Transverse colon (tissue), 4 donors: Measurements from ENCODE around the gene RFFL. TPM values are rescaled to one million over a fixed set of nuclear protein-coding genes. Genes with fewer than 3 reads are reported as not detected.

ENCODE experiments used
- DNase-seq: peaks from one replicate; pipeline ENCODE4 v3.0.0-alpha.2; 2019
- H3K27ac ChIP-seq, 4 donors: fragments of 200-600 bp; sonication (generic); 2 replicates each; pipeline ENCODE4 v1.5.1; 2016 to 2018; ENCODE audit warnings: inconsistent platforms in 4 of 4
- H3K27me3 ChIP-seq: fragments of 200-600 bp; sonication (generic); 2 replicates; pipeline ENCODE4 v1.5.1; 2017; ENCODE audit warnings: inconsistent platforms
- H3K36me3 ChIP-seq, 4 donors: fragments of 200-600 bp; sonication (generic); 2 replicates each; pipeline ENCODE4 v1.5.1; 2017 to 2019; ENCODE audit warnings: inconsistent platforms in 4 of 4
- H3K4me1 ChIP-seq, 4 donors: fragments of 200-600 bp; sonication (generic); 2 replicates each; pipeline ENCODE4 v1.5.1; 2017 to 2020; ENCODE audit warnings: inconsistent platforms in 4 of 4
- H3K4me3 ChIP-seq, 4 donors: fragments of 200-600 bp; sonication (generic); 1 replicate in 1 of 4; 2 replicates in 3 of 4; pipeline versions ENCODE4 v1.5.1 to v1.6.1; 2017 to 2019; ENCODE audit warnings: inconsistent platforms in 4 of 4
- H3K9me3 ChIP-seq, 2 donors: fragments of 200-600 bp; sonication (generic); 2 replicates each; pipeline ENCODE4 v1.5.1; 2017 to 2019; ENCODE audit warnings: inconsistent platforms in 2 of 2
- EP300 ChIP-seq: sonication (generic); formaldehyde crosslinking; IDR thresholded peaks from one replicate; pipeline ENCODE4 v1.6.1; 2017; ENCODE audit warnings: antibody characterized with exemption, low read depth
- POLR2A ChIP-seq: fragments of 450-650 bp; IDR thresholded peaks from one replicate; pipeline ENCODE4 v1.6.1; 2016; ENCODE audit warnings: antibody characterized with exemption, mild to moderate bottlenecking, moderate library complexity
- POLR2AphosphoS5 ChIP-seq, 3 donors: sonication (generic); formaldehyde crosslinking; IDR thresholded peaks; one replicate each; pipeline ENCODE4 v1.6.1; 2016; ENCODE audit warnings: antibody characterized with exemption in 3 of 3
- WGBS, 2 donors: methylation state at CpG; one replicate each; pipeline ENCODE4 v1.1.5; 2018; ENCODE audit warnings: low coverage in 1 of 2; 5-methylcytosine and 5-hydroxymethylcytosine counted together
- in situ Hi-C, 4 donors: fragments of 200-750 bp; cut with MboI; loops; one replicate each; pipeline versions ENCODE4 v1.15.0 to v1.15.1; 2017; ENCODE audit warnings: low sequenced_read_pairs in 3 of 4, low pct_ligation_motif_present in 1 of 4, low pct_unique_long_range_greater_than_20kb in 1 of 4
- intact Hi-C: fragments of 100-400 bp; cut with DNase I; formaldehyde crosslinking; loops from one replicate; pipeline ENCODE4 v1.15.1; 2023; ENCODE audit warnings: low total_unique reads
- total RNA-seq, 4 donors: library from RNA; depleted of rRNA; stranded (reverse); fragments of >200 nt; gene quantifications; one replicate each; pipeline ENCODE4 v1.1.0, GENCODE V29; 2016
- TF ChIP-seq, protein P1 (sequence below), 5 experiments: fragments of 200-600 bp in 3 of 5; fragments of 450-650 bp in 2 of 5; sonication (generic) in 3 of 5; IDR thresholded peaks; 1 replicate in 2 of 5; 2 replicates in 3 of 5; pipeline ENCODE4 v1.5.1; 2016 to 2017; ENCODE audit warnings: antibody characterized with exemption in 5 of 5, inconsistent platforms in 3 of 5, mild to moderate bottlenecking in 2 of 5, moderate library complexity in 1 of 5

RFFL gene
- total RNA-seq, 4 donors from 2014 or later: 40.6 to 75.8 (median 50.7) TPM

DNA sequence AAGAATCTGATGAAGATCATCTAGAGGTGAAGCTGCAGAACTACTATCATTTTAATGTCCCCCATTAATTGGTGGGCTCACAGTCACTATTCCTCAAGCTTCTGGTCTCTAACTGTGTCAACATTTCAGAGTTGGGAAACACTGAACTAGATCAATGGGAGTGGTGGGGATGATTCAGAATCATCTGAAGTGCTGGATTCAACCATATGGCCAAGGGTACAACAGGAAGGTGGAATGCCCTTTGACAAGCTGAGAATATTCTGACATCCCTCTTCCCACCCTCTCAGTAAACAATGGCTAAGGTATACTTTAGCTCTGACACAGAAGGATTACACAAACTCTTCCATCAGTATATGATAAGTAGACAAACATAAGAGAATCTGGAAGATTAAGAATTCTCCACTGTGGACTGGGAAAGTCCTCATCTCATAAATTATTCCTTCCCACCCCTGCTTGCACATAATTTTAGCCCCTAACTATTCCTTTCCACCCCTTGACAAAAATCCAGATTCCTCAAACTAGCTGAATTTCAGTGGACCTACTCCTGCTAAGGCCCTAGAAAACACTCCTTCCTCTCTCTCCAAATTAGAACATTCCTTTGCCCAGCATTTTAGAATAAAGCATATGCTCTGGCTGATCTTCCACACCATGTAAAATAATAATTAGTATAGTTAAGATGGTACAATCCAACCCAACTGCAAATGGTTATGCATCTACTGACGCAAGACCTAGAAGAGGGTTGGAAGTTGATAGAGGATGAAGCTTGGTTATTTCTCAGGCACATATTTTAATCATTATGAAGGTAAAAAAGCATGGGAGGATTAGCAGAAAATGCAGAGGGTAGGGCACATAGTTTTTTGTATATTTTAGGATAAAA lies 16.3 kb upstream of the RFFL start:
- 88 to 94% methylated on average over 1 of the region's 1 CpG for WGBS, 2 donors
- Histone ChIP-seq H3K4me1 (peaks cover 15 to 89% (median 48%) of the 10 kb centered on the region in 4 donors), H3K9me3 (no peaks in the 10 kb centered on the region), H3K27ac (peak overlapping the region; percentile 39 to 65 (median 56)), H3K4me3 (no peak overlapping the region), H3K36me3 (no peaks in the 10 kb centered on the region), H3K27me3 (no peaks in the 10 kb centered on the region)
- no peak for TF ChIP-seq EP300
- peak in 2 of 3 donors; percentile 46 to 63 for TF ChIP-seq POLR2AphosphoS5 (IDR thresholded peaks at IDR 0.05)
- TF ChIP-seq, protein P1, sequence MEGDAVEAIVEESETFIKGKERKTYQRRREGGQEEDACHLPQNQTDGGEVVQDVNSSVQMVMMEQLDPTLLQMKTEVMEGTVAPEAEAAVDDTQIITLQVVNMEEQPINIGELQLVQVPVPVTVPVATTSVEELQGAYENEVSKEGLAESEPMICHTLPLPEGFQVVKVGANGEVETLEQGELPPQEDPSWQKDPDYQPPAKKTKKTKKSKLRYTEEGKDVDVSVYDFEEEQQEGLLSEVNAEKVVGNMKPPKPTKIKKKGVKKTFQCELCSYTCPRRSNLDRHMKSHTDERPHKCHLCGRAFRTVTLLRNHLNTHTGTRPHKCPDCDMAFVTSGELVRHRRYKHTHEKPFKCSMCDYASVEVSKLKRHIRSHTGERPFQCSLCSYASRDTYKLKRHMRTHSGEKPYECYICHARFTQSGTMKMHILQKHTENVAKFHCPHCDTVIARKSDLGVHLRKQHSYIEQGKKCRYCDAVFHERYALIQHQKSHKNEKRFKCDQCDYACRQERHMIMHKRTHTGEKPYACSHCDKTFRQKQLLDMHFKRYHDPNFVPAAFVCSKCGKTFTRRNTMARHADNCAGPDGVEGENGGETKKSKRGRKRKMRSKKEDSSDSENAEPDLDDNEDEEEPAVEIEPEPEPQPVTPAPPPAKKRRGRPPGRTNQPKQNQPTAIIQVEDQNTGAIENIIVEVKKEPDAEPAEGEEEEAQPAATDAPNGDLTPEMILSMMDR (IDR thresholded peaks at IDR 0.05): no peak
- intact Hi-C loops (no loop called here), in situ Hi-C loops (loop anchor here in 1 of 4 donors (25.0 kb wide), 1 partner anchor 92 kb away; the partner anchor contains the start of gene LIG3)
- DNase-seq: no peak

DNA sequence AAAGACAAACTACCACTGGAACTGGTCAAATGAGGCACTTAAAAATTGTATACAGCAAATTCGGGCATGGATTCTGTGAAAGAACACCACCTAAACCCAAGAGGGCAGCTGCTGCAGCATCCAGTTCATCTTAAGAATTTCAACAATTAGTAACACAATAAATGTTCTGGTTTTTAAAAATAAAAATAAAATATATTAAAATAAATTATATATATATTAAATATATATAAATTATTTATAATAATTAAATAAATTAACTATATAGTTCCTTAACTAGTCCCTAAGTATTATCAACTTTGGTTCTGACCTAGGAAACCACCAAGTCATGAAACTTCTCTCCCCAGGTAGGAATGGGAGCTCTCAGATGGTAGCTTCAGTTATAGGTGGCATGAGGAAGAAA lies 13.4 kb upstream of the RFFL start:
- in situ Hi-C loops: loop anchor here in 1 of 4 donors (25.0 kb wide), 1 partner anchor 90 kb away; the partner anchor contains the start of gene LIG3
- peak overlapping the region in 3 of 4 donors; percentile 20 to 49 (median 34) for H3K27ac ChIP-seq

DNA sequence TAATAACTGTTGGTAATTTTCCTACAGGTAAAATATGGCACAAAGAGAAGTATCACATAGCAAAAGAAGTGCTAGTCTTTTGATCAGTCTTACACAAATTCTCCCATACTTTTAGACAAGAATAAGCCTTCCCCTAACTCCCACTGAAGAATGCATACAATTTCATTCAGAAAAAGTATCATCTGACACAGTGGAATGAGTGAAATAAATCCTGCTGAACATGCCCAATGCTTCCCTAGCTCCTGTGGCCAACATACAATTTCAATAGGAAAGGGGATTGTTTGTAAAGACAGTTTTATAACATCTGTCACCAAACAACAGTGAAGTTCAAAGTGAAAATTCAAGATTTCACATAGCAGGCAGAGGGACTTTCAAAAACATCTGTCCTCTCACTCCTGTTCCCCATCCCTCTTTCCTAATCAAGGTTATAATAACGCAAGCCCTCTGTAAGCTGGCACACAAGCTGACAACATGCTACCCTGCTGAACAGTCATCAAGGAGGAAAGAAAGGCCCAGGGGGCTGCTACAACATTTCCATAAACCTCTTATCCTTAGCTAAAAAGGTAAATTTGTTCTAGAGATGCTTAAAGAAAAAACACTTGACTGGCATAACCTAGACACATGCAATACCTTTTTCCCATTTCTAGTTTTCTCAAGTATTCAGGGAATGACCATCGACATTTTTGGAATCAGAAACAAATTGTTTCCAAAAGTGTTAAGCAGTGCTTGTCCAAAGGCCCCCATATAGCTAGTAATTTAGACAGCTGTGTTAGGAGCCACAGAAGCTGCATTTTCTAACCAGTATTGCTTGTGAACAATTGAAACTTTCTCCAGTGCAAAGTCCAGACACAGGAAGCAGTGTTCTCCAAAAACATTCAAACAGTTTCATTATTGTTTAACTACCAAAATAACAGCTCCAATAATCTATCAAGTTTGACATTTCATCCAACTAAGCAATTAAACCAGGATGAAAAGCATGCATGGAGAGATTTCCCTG lies 11.5 kb upstream of the RFFL start:
- TF ChIP-seq POLR2A (no peak), EP300 (no peak), POLR2AphosphoS5 (IDR thresholded peaks at IDR 0.05) (no peak)
- TF ChIP-seq, protein P1 (IDR thresholded peaks at IDR 0.05): no peak
- Histone ChIP-seq H3K27ac (peak overlapping the region; percentile 28 to 74 (median 48)), H3K27me3 (no peaks in the 10 kb centered on the region), H3K36me3 (no peaks in the 10 kb centered on the region), H3K4me3 (no peak overlapping the region), H3K9me3 (no peaks in the 10 kb centered on the region), H3K4me1 (peaks cover 11 to 60% (median 29%) of the 10 kb centered on the region in 4 donors)
- WGBS, 2 donors: 14 to 50% methylated on average over 1 to 2 of the region's 2 CpGs
- in situ Hi-C loops: loop anchor here in 1 of 4 donors (25.0 kb wide), 1 partner anchor 88 kb away; the partner anchor contains the start of gene LIG3
- intact Hi-C loops: no loop called here
- DNase-seq: no peak

More for the DNA sequence above, 13.4 kb upstream of the RFFL start:
- H3K9me3 ChIP-seq: no peaks in the 10 kb centered on the region
- H3K27me3 ChIP-seq: no peaks in the 10 kb centered on the region
- DNase-seq: no peak
- TF ChIP-seq EP300: no peak
- WGBS, 2 donors: 75 to 89% methylated on average over 1 of the region's 1 CpG
- H3K36me3 ChIP-seq: no peaks in the 10 kb centered on the region
- intact Hi-C loops: loop anchor here (1.0 kb wide), 1 partner anchor 30 kb away; no protein-coding TSS in a partner anchor
- no peak overlapping the region for H3K4me3 ChIP-seq
- H3K4me1 ChIP-seq: peaks cover 15 to 77% (median 37%) of the 10 kb centered on the region in 4 donors

DNA sequence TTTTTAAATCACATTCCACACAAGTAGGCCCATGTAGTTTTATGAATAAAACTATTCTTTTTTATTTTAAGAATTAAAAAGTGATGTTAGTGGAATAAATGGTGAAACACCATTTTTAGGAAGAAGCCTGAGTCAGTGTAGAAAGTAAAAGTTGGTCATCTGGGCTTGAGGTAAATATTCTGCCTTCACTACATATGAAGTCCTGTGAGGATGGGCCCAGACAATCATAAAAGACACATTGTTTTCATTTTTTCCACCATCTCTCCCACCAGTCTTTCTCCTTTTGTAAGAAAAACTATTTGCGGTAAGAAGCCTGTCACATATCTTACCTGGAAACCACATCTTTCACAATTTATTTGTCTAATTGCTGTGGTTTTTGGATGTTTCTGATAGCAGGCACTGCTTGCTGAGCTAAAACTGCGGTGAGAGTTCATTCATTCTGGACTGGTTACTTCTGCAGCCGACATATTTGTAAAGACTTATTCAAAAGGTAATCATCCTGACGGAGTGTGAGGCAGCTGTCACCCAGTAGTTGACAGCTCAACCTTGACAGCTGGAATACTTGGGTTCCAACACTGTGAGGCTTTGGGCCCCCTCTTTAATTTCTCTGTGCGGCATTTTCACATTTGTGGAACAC lies 10.6 kb upstream of the RFFL start:
- intact Hi-C loops: no loop called here
- WGBS, 2 donors: 70 to 75% methylated on average over 3 to 5 of the region's 5 CpGs
- in situ Hi-C loops: no loop called here

More for the DNA sequence above, 10.6 kb upstream of the RFFL start:
- H3K9me3 ChIP-seq: no peaks in the 10 kb centered on the region
- no peak overlapping the region for H3K4me3 ChIP-seq
- DNase-seq: no peak
- TF ChIP-seq EP300: no peak
- H3K27ac ChIP-seq: peak overlapping the region in 2 of 4 donors; percentile 51 to 74
- H3K4me1 ChIP-seq: peaks cover 7 to 63% (median 29%) of the 10 kb centered on the region in 4 donors
- no peaks in the 10 kb centered on the region for H3K36me3 ChIP-seq
- no peaks in the 10 kb centered on the region for H3K27me3 ChIP-seq
